ENCODE results near the gene KCNE4. TPM values are rescaled to one million over a fixed set of nuclear protein-coding genes. Genes with fewer than 3 reads are reported as not detected.

Gene KCNE4
- total and polyA plus RNA-seq, 9 of the 15 experiments (the other 6 are each of a cell fraction or from before 2014, with no cell fraction given), result not detected

- TF ChIP-seq HBP1 (CRISPR knock-in tag; IDR thresholded peaks at IDR 0.05), result no peak
Observed at GRCh38 chr2:223050188-223050587, 1.8 kb upstream of the KCNE4 start (continued).

GRCh38 chr2:223050900-223051504, 988 bp upstream of the KCNE4 start:
- H3K9me1 ChIP-seq (ENCODE audit: control insufficient read depth, insufficient read depth, low read length), result no peaks in the 10 kb centered on the region
- FAIRE-seq (no peak), ATAC-seq (no peak), DNase-seq (ENCODE audit: extremely low read depth in 1 of 4, low spot score in 3 of 4) (no peak)
- CTCF ChIA-PET (ENCODE audit: low intra/inter-chr PET ratio), result no interaction called here
- intact Hi-C loops (cut with micrococcal nuclease), result no loop called here
- no peak overlapping the region for H3K9ac ChIP-seq (ENCODE audit: insufficient read depth in 1 of 2, low read depth in 2 of 2, low read length in 2 of 2)
- H3K4me2 ChIP-seq (ENCODE audit: insufficient read depth, low read length), result no peak overlapping the region
- H3K27me3 ChIP-seq (ENCODE audit: control insufficient read depth in 2 of 2, insufficient read depth in 2 of 2, low read length in 2 of 2), result no peaks in the 10 kb centered on the region
- no peak for TF ChIP-seq SMAD4 (CRISPR knock-in tag; conservative IDR thresholded peaks at IDR 0.05)
- TF ChIP-seq BRF2 (IDR thresholded peaks at IDR 0.05; ENCODE audit: borderline replicate concordance, insufficient read depth, insufficient read length), result no peak
- TF ChIP-seq KLF10 (CRISPR knock-in tag; IDR thresholded peaks at IDR 0.05), result no peak
- no peak for TF ChIP-seq MEIS2 (IDR thresholded peaks at IDR 0.05; ENCODE audit: partially characterized antibody)
- no peak for TF ChIP-seq ZNF436 (CRISPR knock-in tag; IDR thresholded peaks at IDR 0.05)
- WGBS (ENCODE audit: insufficient coverage, low coverage, missing lambda C conversion rate), result 54% methylated on average over 7 of the region's 8 CpGs
- H3K4me3 ChIP-seq, result no peak overlapping the region
- in situ Hi-C loops (cut with MboI), result no loop called here
- no peaks in the 10 kb centered on the region for H3K79me2 ChIP-seq (ENCODE audit: control insufficient read depth, insufficient read depth, low read length)
- BruUV-seq (replicated peaks), result no TSS peak
- no peak overlapping the region for H3K27ac ChIP-seq (ENCODE audit: extremely low read depth, low read depth, low read length)
- H3K9me3 ChIP-seq (replicated peaks; ENCODE audit: control insufficient read depth, insufficient read depth, low read depth, low read length), result no peaks in the 10 kb centered on the region
- no peaks in the 10 kb centered on the region for H4K20me1 ChIP-seq (replicated peaks; ENCODE audit: control insufficient read depth, insufficient read depth, low read length)
- no peak overlapping the region for H2AFZ ChIP-seq (ENCODE audit: low read depth, low read length)
- H3K4me1 ChIP-seq (replicated peaks in 1 of 2; ENCODE audit: control insufficient read depth in 2 of 2, insufficient read depth in 2 of 2, low read length in 2 of 2), result peaks cover 12 to 30% of the 10 kb centered on the region in 2 experiments; a peak in 4 of 5 replicates
- H3K36me3 ChIP-seq (ENCODE audit: control insufficient read depth, insufficient read depth, low read length), result no peaks in the 10 kb centered on the region
- POLR2A ChIA-PET, result no interaction called here
